NOMO-1 (cell line): ENCODE data around the gene DHRS7C.
"Not testable (repeated sequence)": the region's sequence is repeated elsewhere in the genome, so short reads cannot be mapped to it uniquely, and the experiment has no call there.

Source experiments
- DNase-seq, 2 experiments: peaks; one replicate each; lab custom pipeline; 2025; ENCODE audit not compliant: unreplicated experiment in 2 of 2; lab: John Stamatoyannopoulos, UW

Gene DHRS7C

GRCh38 chr17:9811086-9811485 is 19.7 kb upstream of the DHRS7C start:
- no peak for DNase-seq

GRCh38 chr17:9810100-9810949 is 18.9 kb upstream of the DHRS7C start:
- no peak for DNase-seq

GRCh38 chr17:9809409-9809808 is 18.0 kb upstream of the DHRS7C start:
- DNase-seq = no peak

GRCh38 chr17:9806699-9807098 is 15.3 kb upstream of the DHRS7C start:
- no peak for DNase-seq

GRCh38 chr17:9805769-9806168 is 14.4 kb upstream of the DHRS7C start:
- DNase-seq = no peak

- no peak for DNase-seq
Measured at GRCh38 chr17:9802697-9803096, 11.3 kb upstream of the DHRS7C start.

- DNase-seq = no peak
Measured at GRCh38 chr17:9802294-9802693, 10.9 kb upstream of the DHRS7C start.

GRCh38 chr17:9801505-9801904 is 10.1 kb upstream of the DHRS7C start:
- no peak for DNase-seq

GRCh38 chr17:9798724-9799123 is 7.3 kb upstream of the DHRS7C start:
- no peak for DNase-seq

- no peak for DNase-seq
Measured at GRCh38 chr17:9798008-9798407, 6.6 kb upstream of the DHRS7C start.

- no peak for DNase-seq
Measured at GRCh38 chr17:9792181-9792840, 919 bp upstream of the DHRS7C start.

GRCh38 chr17:9790316-9790715 is 1.1 kb downstream of the DHRS7C start:
- DNase-seq = no peak

GRCh38 chr17:9788601-9789000 is 2.8 kb downstream of the DHRS7C start:
- no peak for DNase-seq

GRCh38 chr17:9784544-9784943 is 6.8 kb downstream of the DHRS7C start:
- no peak for DNase-seq

- DNase-seq = not testable (repeated sequence)
Measured at GRCh38 chr17:9783465-9783864, 7.9 kb downstream of the DHRS7C start.

GRCh38 chr17:9783050-9783449 is 8.3 kb downstream of the DHRS7C start:
- no peak for DNase-seq

- DNase-seq = no peak
Measured at GRCh38 chr17:9780552-9780951, 10.8 kb downstream of the DHRS7C start.

- no peak for DNase-seq
Measured at GRCh38 chr17:9776911-9777310, 14.5 kb downstream of the DHRS7C start.

- no peak for DNase-seq
Measured at GRCh38 chr17:9772658-9773057, 18.7 kb downstream of the DHRS7C start.

GRCh38 chr17:9771465-9771864 is 19.9 kb downstream of the DHRS7C start:
- no peak for DNase-seq

GRCh38 chr17:9769036-9769695 is 22.2 kb downstream of the DHRS7C start:
- no peak for DNase-seq
